Transverse colon (tissue), 4 donors: Measurements from ENCODE around the gene SLC34A1. TPM values are rescaled to one million over a fixed set of nuclear protein-coding genes. Genes with fewer than 3 reads are reported as not detected.

ENCODE experiments used
- DNase-seq: peaks from one replicate; pipeline ENCODE4 v3.0.0-alpha.2; 2019
- H3K27ac ChIP-seq, 4 donors: fragments of 200-600 bp; sonication (generic); 2 replicates each; pipeline ENCODE4 v1.5.1; 2016 to 2018; ENCODE audit warnings: inconsistent platforms in 4 of 4
- H3K27me3 ChIP-seq: fragments of 200-600 bp; sonication (generic); 2 replicates; pipeline ENCODE4 v1.5.1; 2017; ENCODE audit warnings: inconsistent platforms
- H3K36me3 ChIP-seq, 4 donors: fragments of 200-600 bp; sonication (generic); 2 replicates each; pipeline ENCODE4 v1.5.1; 2017 to 2019; ENCODE audit warnings: inconsistent platforms in 4 of 4
- H3K4me1 ChIP-seq, 4 donors: fragments of 200-600 bp; sonication (generic); 2 replicates each; pipeline ENCODE4 v1.5.1; 2017 to 2020; ENCODE audit warnings: inconsistent platforms in 4 of 4
- H3K4me3 ChIP-seq, 4 donors: fragments of 200-600 bp; sonication (generic); 1 replicate in 1 of 4; 2 replicates in 3 of 4; pipeline versions ENCODE4 v1.5.1 to v1.6.1; 2017 to 2019; ENCODE audit warnings: inconsistent platforms in 4 of 4
- H3K9me3 ChIP-seq, 2 donors: fragments of 200-600 bp; sonication (generic); 2 replicates each; pipeline ENCODE4 v1.5.1; 2017 to 2019; ENCODE audit warnings: inconsistent platforms in 2 of 2
- EP300 ChIP-seq: sonication (generic); formaldehyde crosslinking; IDR thresholded peaks from one replicate; pipeline ENCODE4 v1.6.1; 2017; ENCODE audit warnings: antibody characterized with exemption, low read depth
- POLR2A ChIP-seq: fragments of 450-650 bp; IDR thresholded peaks from one replicate; pipeline ENCODE4 v1.6.1; 2016; ENCODE audit warnings: antibody characterized with exemption, mild to moderate bottlenecking, moderate library complexity
- POLR2AphosphoS5 ChIP-seq, 3 donors: sonication (generic); formaldehyde crosslinking; IDR thresholded peaks; one replicate each; pipeline ENCODE4 v1.6.1; 2016; ENCODE audit warnings: antibody characterized with exemption in 3 of 3
- WGBS, 2 donors: methylation state at CpG; one replicate each; pipeline ENCODE4 v1.1.5; 2018; ENCODE audit warnings: low coverage in 1 of 2; 5-methylcytosine and 5-hydroxymethylcytosine counted together
- in situ Hi-C, 4 donors: fragments of 200-750 bp; cut with MboI; loops; one replicate each; pipeline versions ENCODE4 v1.15.0 to v1.15.1; 2017; ENCODE audit warnings: low sequenced_read_pairs in 3 of 4, low pct_ligation_motif_present in 1 of 4, low pct_unique_long_range_greater_than_20kb in 1 of 4
- intact Hi-C: fragments of 100-400 bp; cut with DNase I; formaldehyde crosslinking; loops from one replicate; pipeline ENCODE4 v1.15.1; 2023; ENCODE audit warnings: low total_unique reads
- total RNA-seq, 4 donors: library from RNA; depleted of rRNA; stranded (reverse); fragments of >200 nt; gene quantifications; one replicate each; pipeline ENCODE4 v1.1.0, GENCODE V29; 2016
- TF ChIP-seq, protein P1 (sequence below), 5 experiments: fragments of 200-600 bp in 3 of 5; fragments of 450-650 bp in 2 of 5; sonication (generic) in 3 of 5; IDR thresholded peaks; 1 replicate in 2 of 5; 2 replicates in 3 of 5; pipeline ENCODE4 v1.5.1; 2016 to 2017; ENCODE audit warnings: antibody characterized with exemption in 5 of 5, inconsistent platforms in 3 of 5, mild to moderate bottlenecking in 2 of 5, moderate library complexity in 1 of 5

SLC34A1 gene
- total RNA-seq, 4 donors from 2014 or later = 0.55 TPM; not detected in 3

DNA sequence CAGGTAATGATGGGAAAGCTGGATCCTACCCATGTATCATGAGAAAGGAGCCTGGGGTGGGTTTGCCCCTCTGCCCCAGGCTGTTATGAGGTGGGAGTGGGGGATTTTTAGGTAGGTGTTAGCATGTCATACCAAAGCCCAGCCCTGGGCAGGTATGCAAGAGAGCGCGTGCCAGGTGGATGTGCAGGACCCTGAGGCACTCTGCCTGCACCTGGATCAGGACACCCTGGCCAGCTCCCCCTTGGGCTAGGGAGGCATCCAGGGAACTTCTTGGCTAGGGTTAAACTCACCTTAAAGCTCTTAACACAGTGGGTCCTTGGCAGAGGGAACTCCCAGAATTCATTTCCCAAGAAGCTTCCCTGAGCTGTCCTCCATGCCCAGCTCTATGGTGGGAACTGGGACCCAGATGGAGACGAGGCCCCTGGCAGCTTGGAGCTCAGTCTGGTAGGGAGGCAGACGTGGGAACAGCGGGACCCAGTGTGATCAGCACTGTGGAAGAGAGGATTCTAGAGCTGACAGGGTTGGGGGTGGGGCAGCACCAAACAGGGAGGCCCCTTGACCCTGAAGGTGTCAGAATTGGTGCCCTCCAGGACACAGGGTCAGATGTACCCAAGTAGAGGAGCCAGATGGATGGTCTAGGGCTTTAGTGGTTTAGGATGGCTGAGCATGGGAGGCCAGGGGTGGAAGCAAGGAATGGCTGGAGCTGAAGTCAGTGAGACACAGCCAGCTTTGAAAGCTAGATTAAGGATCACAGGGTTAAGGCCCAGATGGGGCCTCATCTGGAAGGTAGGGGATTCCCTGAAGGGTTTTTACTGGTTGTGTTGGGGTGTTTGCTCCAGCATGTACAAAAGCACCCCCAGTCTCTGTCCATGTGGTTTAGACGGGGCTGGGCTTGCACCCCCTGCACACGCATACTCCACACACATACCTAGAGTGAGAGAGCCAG, 60.1 kb downstream of the SLC34A1 start:
- WGBS, 2 donors = 54% methylated on average over 7 of the region's 7 CpGs; no CpG with 5 or more reads in 1 of the 2 donors
- peak in 1 of 3 donors; percentile 6 for TF ChIP-seq POLR2AphosphoS5 (IDR thresholded peaks at IDR 0.05)
- TF ChIP-seq, protein P1, sequence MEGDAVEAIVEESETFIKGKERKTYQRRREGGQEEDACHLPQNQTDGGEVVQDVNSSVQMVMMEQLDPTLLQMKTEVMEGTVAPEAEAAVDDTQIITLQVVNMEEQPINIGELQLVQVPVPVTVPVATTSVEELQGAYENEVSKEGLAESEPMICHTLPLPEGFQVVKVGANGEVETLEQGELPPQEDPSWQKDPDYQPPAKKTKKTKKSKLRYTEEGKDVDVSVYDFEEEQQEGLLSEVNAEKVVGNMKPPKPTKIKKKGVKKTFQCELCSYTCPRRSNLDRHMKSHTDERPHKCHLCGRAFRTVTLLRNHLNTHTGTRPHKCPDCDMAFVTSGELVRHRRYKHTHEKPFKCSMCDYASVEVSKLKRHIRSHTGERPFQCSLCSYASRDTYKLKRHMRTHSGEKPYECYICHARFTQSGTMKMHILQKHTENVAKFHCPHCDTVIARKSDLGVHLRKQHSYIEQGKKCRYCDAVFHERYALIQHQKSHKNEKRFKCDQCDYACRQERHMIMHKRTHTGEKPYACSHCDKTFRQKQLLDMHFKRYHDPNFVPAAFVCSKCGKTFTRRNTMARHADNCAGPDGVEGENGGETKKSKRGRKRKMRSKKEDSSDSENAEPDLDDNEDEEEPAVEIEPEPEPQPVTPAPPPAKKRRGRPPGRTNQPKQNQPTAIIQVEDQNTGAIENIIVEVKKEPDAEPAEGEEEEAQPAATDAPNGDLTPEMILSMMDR (IDR thresholded peaks at IDR 0.05) = no peak
- Histone ChIP-seq H3K36me3 (peaks cover 0 to 10% (median 4%) of the 10 kb centered on the region in 4 donors), H3K9me3 (no peaks in the 10 kb centered on the region), H3K4me1 (peaks cover 18 to 22% (median 20%) of the 10 kb centered on the region in 4 donors), H3K27me3 (peaks cover 20% of the 10 kb centered on the region), H3K27ac (no peak overlapping the region), H3K4me3 (no peak overlapping the region)
- intact Hi-C loops (no loop called here), in situ Hi-C loops (loop anchor here in 2 of 4 donors (5.0 to 10.0 kb wide), 2 partner anchors 50 to 52 kb away; no protein-coding TSS in a partner anchor)
- DNase-seq = no peak

DNA sequence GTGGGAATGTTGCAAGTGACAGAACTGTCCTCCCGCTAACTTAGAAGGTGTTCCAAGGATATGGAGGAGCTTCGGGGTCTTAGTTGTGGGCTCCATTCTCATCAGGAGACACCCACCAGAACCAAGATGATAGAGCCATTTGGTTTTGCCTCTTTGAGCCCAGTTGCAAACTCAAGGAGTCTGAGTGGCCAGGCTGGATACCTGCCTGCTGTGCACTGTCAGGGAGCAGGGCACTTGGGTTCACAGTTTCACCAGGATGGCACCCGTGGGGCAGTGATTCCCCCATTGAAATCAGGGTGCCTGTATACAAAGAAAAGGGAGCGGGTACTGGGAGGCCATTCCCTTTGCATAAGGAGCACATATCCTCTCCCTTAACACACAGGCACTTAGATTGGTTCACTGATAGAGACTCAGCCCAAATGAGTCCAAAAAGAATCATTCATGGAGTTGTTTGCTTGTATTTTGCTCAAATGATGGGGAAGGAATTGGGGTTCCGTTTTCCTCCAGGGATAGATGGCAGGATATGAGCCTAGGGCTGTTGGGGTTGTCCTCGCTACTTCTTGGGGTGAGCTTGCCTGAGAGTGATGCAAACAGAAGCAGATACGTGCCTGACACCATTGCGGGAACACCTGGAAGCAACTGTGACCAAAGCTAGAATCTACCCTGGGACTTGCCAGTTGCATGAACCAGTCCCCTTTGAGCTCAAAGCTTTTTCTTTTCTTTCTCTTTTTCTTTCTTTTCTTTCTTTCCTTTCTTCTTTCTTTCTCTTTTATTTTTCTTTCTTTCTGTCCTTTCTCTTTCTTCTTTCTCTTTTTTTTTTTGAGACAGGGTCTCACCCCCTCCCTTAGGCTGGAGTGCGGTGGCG, 61.0 kb downstream of the SLC34A1 start:
- Histone ChIP-seq H3K4me1 (peaks cover 18 to 22% (median 20%) of the 10 kb centered on the region in 4 donors), H3K27ac (peak overlapping the region in 1 of 4 donors; percentile 51), H3K9me3 (no peaks in the 10 kb centered on the region), H3K36me3 (peaks cover 0 to 10% (median 4%) of the 10 kb centered on the region in 4 donors), H3K27me3 (peaks cover 23% of the 10 kb centered on the region), H3K4me3 (no peak overlapping the region)
- DNase-seq = no peak
- TF ChIP-seq POLR2AphosphoS5 (IDR thresholded peaks at IDR 0.05) = no peak
- TF ChIP-seq EP300 = no peak
- TF ChIP-seq, protein P1 (IDR thresholded peaks at IDR 0.05) = no peak
- TF ChIP-seq POLR2A = no peak
- intact Hi-C loops = no loop called here
- in situ Hi-C loops = loop anchor here in 2 of 4 donors (5.0 to 10.0 kb wide), 2 partner anchors 50 to 53 kb away; no protein-coding TSS in a partner anchor
- WGBS, 2 donors = 0 to 41% methylated on average over 1 to 10 of the region's 10 CpGs

DNA sequence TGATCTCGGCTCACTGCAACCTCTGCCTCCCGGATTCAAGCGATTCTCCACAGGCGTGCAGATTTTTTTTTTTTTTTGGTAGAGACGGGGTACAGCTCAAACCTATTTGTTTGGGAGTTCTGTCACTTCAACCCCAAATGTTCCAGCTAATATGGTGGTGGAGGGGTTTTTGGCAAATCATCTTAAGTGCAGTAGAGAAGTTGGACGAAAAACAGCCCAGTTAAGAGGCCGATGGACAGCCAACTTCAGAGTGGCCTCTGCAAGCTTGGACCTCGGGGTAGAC, 61.6 kb downstream of the SLC34A1 start:
- peak overlapping the region in 1 of 4 donors; percentile 51 for H3K4me3 ChIP-seq
- intact Hi-C loops = loop anchor here (2.0 kb wide), 1 partner anchor 43 kb away; no protein-coding TSS in a partner anchor
- no peaks in the 10 kb centered on the region for H3K9me3 ChIP-seq
- TF ChIP-seq POLR2AphosphoS5 (IDR thresholded peaks at IDR 0.05) = no peak
- no peak for TF ChIP-seq POLR2A
- TF ChIP-seq EP300 = no peak
- TF ChIP-seq, protein P1 (IDR thresholded peaks at IDR 0.05) = no peak
- H3K27ac ChIP-seq = peak overlapping the region in 3 of 4 donors; percentile 51 to 56 (median 53)
- peaks cover 18 to 22% (median 20%) of the 10 kb centered on the region in 4 donors for H3K4me1 ChIP-seq
- WGBS, 2 donors = 4 to 5% methylated on average over 4 to 8 of the region's 8 CpGs
- DNase-seq = no peak
- peaks cover 0 to 6% (median 2%) of the 10 kb centered on the region in 4 donors for H3K36me3 ChIP-seq
- peaks cover 23% of the 10 kb centered on the region for H3K27me3 ChIP-seq
- in situ Hi-C loops = loop anchor here in 2 of 4 donors (5.0 to 10.0 kb wide), 2 partner anchors 51 to 54 kb away; no protein-coding TSS in a partner anchor
